CD4-positive, alpha-beta T cell (primary cell): ENCODE measurements around the gene MYO19. TPM values are rescaled to one million over a fixed set of nuclear protein-coding genes. Genes with fewer than 3 reads are reported as not detected.

Source experiments
- total RNA-seq, 174 experiments: library from RNA in 2 of 174; stranded (reverse) in 2 of 174; gene quantifications; one replicate each; pipeline ENCODE4 v1.2.3 and lab custom pipeline; 2021 to 2026

Gene MYO19
- total RNA-seq, 2 experiments from 2014 or later, result 64.4 to 70.5 TPM

Other genes with a start within 250 kb of the MYO19 start
- not detected for gene TBC1D3G, start 211.0 kb downstream of the MYO19 start, total RNA-seq
- gene TBC1D3H, start 146.4 kb downstream of the MYO19 start, total RNA-seq, result not detected
- gene ZNHIT3, start 48.2 kb downstream of the MYO19 start, total RNA-seq, result 10 to 100 TPM; 70.2 to 73.9 TPM
- gene PIGW, start 119 bp upstream of the MYO19 start, total RNA-seq, result 1 to 10 TPM; 3.3 to 3.4 TPM
- gene GGNBP2, start 10.1 kb upstream of the MYO19 start, total RNA-seq, result 100 to 1,000 TPM; 216 to 228 TPM
- 1 to 10 TPM; 2.9 to 4.0 TPM for gene DHRS11, start 57.0 kb upstream of the MYO19 start, total RNA-seq
- 1 to 10 TPM in 1 of 2 experiments, under 1 TPM in 1; 0.81 to 1.1 TPM for gene MRM1, start 66.7 kb upstream of the MYO19 start, total RNA-seq